ENCODE data around the gene QSOX2.
"Not testable (repeated sequence)": the region's sequence is repeated elsewhere in the genome, so short reads cannot be mapped to it uniquely, and the experiment has no call there.

QSOX2 gene

DNA sequence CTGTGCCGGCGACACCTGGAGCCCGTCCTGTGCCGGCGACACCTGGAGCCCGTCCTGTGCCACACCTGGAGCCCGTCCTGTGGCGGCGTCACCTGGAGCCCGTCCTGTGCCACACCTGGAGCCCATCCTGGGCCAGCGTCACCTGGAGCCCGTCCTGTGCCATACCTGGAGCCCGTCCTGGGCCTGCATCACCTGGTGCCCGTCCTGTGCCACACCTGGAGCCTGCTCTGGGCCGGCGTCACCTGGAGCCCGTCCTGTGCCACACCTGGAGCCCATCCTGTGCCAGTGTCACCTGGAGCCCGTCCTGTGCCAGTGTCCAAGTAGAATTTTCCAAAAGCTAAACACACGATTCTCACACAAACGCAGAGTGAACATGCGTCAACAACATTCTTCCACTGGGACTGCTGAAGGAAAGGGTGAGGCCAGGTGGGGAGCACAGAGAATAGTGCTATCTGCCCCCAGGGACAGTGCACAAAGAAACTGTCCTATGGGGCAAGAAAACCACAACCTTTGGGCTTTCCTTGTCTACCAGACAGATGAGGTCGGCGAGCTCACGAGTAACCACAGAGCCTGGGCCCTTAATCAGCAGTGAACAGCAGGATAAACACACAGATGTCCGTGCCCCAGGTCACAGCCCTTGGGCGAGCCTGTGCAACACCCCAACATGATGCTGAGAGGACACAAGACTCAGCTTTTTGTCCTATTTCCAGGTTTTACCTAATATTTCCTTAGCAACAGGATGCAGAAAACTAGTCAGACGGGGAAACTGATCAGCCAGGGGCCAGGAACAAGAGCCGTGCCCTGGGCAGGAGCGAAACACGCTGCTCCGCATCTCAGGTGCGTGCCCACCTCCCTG lies 7.9 kb downstream of the QSOX2 start:
- no peak for DNase-seq (ENCODE audit: low read depth in 2 of 2)

- DNase-seq (ENCODE audit: low read depth in 2 of 2) = not testable (repeated sequence)
These were observed 8.9 kb downstream of the QSOX2 start for GRCh38 chr9:136236471-136237410.

DNA sequence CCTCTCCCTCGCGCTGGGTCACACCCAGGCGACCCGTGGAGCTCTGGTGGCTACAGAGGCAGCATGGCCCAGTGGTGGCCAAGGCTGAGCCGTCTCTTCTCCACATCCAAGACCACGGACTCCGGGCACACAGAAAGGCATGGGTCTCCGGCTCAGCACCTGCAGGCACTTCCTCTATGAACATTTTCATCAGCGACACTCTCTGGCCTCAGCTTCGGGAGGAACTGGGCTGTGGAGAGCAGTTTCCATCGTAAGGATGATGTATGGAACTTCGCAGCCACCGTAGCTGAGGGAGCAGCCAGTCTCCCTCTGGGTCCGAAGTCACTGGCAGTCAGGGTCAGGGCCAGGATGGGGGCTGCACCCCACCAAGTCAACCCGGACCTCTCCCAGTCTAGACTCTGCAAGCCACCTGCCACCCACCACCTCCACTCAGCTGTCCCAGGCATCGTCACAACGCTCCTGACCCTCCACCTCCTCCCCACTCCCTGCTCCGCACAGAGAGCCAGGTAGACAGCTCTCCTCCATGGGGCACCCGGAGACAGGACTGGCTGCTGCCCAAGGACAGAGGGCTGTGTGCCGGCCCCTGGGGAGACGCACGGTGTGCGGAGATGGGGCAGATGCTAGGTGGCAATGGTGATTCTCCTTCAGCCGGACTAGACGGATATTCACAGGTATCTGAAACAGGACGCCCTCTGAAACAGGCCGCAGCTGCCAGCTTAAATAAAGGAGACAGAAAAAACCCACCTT lies 9.7 kb downstream of the QSOX2 start:
- no peak for DNase-seq (ENCODE audit: low read depth in 2 of 2)

- no peak for DNase-seq (ENCODE audit: low read depth in 2 of 2)
These were observed 10.4 kb downstream of the QSOX2 start for GRCh38 chr9:136235171-136235570.

- no peak for DNase-seq (ENCODE audit: low read depth in 2 of 2)
These were observed 11.0 kb downstream of the QSOX2 start for GRCh38 chr9:136234597-136234996.

DNA sequence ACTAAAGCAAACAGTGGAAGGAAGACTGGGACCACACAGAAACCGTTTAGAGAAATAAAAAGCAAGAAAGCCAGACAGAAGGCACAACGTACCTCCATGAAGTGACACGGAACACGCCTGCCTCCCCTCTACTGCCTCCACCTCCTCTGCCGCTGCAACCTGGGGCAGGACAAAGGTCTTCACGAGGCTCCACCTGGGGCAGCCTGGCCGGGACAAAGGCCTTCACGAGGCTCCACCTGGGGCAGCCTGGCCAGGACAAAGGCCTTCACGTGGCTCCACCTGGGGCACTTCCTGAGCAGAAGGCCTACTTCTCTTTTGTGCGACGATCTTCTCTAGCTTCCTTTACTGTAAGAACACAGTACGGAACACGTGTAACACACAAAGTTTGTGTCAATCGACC lies 11.7 kb downstream of the QSOX2 start:
- DNase-seq (ENCODE audit: low read depth in 2 of 2) = no peak

DNA sequence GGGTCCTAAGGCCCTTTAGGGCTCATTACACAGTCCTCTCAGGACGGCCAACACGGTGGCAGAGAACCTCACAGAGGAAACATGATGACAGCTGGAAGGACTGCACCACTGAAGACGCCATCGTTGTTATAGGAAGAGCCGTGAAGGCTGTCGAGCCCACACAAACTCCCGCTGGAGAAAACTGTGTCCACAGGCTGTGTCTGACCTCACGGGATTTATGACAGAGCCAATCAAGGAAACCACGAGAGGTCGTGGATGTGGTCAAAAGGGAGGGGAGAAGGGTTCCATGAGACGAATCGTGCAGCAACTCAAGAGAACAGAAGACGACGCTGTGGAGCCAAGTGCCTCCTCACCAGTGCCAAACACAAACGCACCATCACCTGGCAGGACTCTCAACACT lies 12.2 kb downstream of the QSOX2 start:
- DNase-seq (ENCODE audit: low read depth in 2 of 2) = no peak

GRCh38 chr9:136232969-136233368 lies 12.6 kb downstream of the QSOX2 start:
- no peak for DNase-seq (ENCODE audit: low read depth in 2 of 2)

DNA sequence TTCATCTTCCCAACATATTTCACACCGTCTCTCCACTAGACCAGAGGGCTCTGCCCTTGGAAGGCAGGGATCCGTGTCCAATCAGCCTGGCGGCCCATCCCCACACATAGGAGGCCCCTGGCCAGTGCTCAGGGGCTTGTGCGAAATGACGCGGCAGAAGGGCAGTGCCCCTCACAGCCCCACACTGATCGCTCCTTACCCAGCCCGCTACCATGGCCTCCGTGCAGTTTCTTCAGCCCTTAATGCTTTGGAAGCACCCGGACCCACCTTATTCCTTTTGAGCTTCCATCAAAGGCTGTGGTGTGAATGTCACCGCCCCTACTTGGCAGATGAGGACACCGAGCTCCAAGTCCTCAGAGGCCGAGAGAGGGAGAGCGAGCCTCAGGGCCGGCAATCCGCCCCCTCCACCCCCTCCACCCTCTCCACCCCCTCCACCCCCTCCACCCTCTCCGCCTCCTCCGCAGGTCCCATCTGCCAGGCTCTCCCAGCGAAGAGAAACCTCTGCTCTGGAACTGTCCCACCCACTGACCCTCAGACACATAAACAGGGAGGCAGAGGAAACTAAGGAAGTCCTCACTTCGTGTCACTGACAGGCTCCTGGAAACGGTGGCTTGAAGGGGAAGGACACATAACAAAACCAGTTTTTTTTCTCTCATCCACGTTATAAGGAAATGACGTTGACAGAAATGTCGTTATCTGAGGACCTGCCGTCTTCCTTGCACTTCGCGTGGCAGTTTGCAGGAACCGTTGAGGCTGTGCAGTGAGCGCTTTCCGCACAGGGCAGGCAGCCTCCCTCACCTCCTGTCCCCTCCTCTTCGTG lies 13.9 kb downstream of the QSOX2 start:
- no peak for DNase-seq (ENCODE audit: low read depth in 2 of 2)

GRCh38 chr9:136230773-136231172 lies 14.8 kb downstream of the QSOX2 start:
- DNase-seq (ENCODE audit: low read depth in 2 of 2) = no peak

- DNase-seq (ENCODE audit: low read depth in 2 of 2) = no peak
These were observed 15.2 kb downstream of the QSOX2 start for GRCh38 chr9:136230365-136230764.

DNA sequence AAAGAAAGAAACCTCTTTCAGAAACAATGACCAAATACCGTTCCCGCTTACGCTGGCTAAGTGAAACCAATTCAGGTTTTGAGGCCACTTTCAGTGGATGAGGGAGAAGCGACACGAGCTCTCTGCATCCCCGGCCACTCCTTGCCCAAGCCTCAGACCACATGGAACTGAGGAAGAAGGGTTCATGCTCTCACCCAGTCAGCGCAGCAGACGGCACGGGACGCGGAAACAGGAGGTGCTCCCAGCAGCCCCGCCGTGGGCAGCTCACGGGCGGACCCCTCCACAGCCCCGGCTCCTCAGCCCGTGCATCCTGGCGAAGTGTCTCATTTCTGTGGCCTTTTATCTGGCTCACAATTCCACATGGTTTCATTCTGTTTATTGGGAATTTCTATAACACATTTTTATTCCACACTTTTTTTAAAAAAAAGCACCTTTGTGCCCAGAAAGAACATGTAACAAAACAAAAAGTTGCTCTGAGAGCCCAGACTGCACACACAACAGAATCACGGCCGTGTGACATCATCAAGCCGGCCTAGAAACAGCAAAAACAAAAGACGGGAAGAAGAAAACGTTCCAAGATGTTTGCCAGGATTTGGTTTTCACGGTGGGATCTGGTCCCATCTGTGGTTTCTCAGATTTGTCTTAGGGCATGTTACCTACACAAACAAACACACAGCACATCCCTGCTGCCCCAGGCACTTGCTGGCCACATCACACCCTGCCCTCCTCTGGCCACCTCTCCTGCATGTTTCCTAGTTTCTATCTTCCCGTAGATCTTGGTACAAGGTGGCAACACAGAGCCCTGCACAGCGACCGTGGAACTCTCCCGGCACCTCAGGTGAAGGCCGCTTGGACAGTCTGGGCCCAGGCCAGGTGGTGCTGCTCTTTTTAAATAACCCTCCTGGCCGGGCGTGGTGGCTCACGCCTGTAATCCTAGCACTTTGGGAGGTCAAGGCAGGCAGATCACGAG lies 16.2 kb downstream of the QSOX2 start:
- DNase-seq (ENCODE audit: low read depth in 2 of 2) = no peak

GRCh38 chr9:136228107-136228875 lies 17.3 kb downstream of the QSOX2 start:
- DNase-seq (ENCODE audit: low read depth in 2 of 2) = no peak

GRCh38 chr9:136226680-136227407 lies 18.8 kb downstream of the QSOX2 start:
- no peak for DNase-seq (ENCODE audit: low read depth in 2 of 2)

DNA sequence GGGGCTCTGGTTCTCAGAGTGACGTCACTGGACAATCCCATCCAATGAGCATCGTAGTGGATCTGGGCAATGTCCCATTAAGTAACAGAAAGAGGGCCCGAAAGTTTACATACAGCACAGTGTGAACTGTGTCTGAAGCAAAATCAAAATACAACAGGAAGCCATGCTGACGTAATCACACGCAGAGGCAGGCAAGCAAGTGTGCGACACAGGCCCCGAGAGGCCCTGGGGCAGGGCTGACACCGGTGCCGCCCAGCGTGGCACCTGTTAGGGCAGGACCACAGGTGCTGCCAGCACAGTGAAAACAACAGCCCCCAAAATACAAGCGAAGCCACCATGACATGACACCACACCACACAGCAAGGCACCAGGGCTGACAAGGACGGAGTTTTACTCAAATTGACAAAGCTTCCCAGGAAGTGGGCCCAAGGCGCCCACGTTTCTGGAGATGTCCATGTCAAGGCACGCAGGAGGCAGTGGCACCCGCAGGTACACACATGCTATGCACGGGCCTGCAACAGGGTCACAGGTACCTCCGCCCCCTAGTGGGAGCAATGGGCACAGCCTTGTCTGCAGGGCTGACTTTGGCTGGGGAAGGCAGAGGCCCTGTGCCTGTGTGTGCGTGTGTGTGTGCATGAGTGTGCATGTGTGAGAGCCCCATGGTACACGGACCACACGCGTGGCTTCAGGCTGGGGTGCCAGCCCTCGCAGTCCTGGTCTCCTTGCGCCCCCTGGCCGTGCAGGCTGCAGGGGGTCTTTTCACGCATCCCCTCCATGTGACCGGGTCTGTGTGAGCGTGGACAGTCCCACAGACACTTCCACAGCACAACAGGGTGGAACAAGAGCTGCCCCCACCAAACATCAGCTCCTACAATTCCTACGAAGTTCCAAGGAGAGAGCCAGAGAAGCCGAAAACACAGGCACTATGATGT lies 19.6 kb downstream of the QSOX2 start:
- DNase-seq (ENCODE audit: low read depth in 2 of 2) = peak; percentile 22 to 43

DNA sequence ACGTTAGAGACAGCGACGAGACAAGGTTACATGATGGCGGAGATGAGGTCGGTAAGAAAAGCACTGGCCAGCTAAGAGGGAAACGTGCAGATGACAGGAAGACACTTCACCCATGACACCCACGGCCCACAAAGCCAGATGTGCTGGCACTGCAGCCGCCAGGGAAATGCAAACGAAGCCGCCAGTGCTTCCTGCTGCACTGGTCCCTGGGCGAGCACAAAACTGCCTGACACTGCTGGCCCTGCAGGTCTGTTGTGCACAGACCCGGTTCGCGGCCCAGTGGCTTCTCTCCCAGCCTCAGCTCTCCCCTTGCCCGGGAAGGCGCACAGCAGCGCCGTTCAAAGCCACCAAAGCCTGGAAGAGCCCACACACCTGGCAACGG lies 20.3 kb downstream of the QSOX2 start:
- DNase-seq (ENCODE audit: low read depth in 2 of 2) = no peak

- DNase-seq (ENCODE audit: low read depth in 2 of 2) = no peak
These were observed 21.6 kb downstream of the QSOX2 start for GRCh38 chr9:136223871-136224640.
